ENCODE measurements around the gene SLC35F4. TPM values are rescaled to one million over a fixed set of nuclear protein-coding genes. Genes with fewer than 3 reads are reported as not detected.

Gene SLC35F4
- total and polyA plus RNA-seq, 2 of the 8 experiments (the other 6 are each of a cell fraction or from before 2014, with no cell fraction given) = not detected

DNA sequence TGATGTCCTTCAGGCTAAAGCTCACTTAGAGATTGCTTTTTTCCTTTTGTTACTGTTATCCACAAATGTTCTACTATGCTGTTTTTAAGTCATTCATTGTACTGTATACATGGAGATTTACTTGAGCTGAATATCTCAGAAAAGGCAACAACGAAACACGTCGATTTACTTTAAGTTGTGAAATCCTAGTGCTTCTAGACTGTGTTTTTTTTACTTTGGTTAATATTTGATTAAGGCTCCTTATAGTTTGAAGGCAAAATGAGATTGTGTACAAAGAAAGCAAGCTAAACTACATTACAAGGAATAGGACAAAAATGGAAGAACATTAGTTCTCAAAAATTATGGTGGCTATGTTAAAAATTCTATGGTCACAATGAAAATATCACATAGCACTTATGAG lies 114.5 kb downstream of the SLC35F4 start (continued):
- TF ChIP-seq RBBP5 (IDR thresholded peaks at IDR 0.05; ENCODE audit: borderline replicate concordance, low read depth, low read length) (no peak), POLR2AphosphoS5 (IDR thresholded peaks at IDR 0.05; ENCODE audit: low read depth, low read length) (no peak), TBP (IDR thresholded peaks at IDR 0.05; ENCODE audit: low read depth, low read length) (no peak), POU5F1 (IDR thresholded peaks at IDR 0.05; ENCODE audit: low read depth, low read length) (no peak)
